Astrocyte (in vitro differentiated cells and primary cell): Measurements from ENCODE around the gene ITPKB. TPM values are rescaled to one million over a fixed set of nuclear protein-coding genes. Genes with fewer than 3 reads are reported as not detected.
A peak's percentile ranks its signal among the peaks of the same experiment; 100 is the strongest.

Experiments used
- DNase-seq: peaks from one replicate; pipeline ENCODE4 v3.0.0-alpha.2; 2010; ENCODE audit warnings: low read depth
- FAIRE-seq: peaks from 2 replicates; lab custom pipeline; 2011; peaks lifted over from hg19 to GRCh38; lab: Jason Lieb, UNC
- H2AFZ ChIP-seq: 2 replicates; pipeline ENCODE4 v1.6.0; 2012; ENCODE audit warnings: low read depth, low read length, inconsistent platforms
- H3K27ac ChIP-seq: 2 replicates; pipeline ENCODE4 v1.5.1; 2011; ENCODE audit warnings: low read depth, low read length, inconsistent platforms
- H3K27me3 ChIP-seq: 2 replicates; pipeline ENCODE4 v1.6.0; 2011; ENCODE audit warnings: low read length, inconsistent platforms; ENCODE audit not compliant: insufficient read depth
- H3K36me3 ChIP-seq: 2 replicates; pipeline ENCODE4 v1.5.1; 2011; ENCODE audit warnings: low read length, inconsistent platforms; ENCODE audit not compliant: insufficient read depth
- H3K4me1 ChIP-seq: 2 replicates; pipeline ENCODE4 v1.5.1; 2011; ENCODE audit warnings: low read length, inconsistent platforms; ENCODE audit not compliant: insufficient read depth
- H3K4me2 ChIP-seq: 2 replicates; pipeline ENCODE4 v1.6.0; 2012; ENCODE audit warnings: low read length, inconsistent platforms
- H3K4me3 ChIP-seq: 2 replicates; pipeline ENCODE4 v1.5.1; 2011; ENCODE audit warnings: low read depth, mild to moderate bottlenecking, low read length, inconsistent platforms; ENCODE audit not compliant: insufficient read depth
- H3K79me2 ChIP-seq: 2 replicates; pipeline ENCODE4 v1.6.0; 2012; ENCODE audit warnings: mild to moderate bottlenecking, low read length, inconsistent platforms; ENCODE audit not compliant: insufficient read depth
- H3K9ac ChIP-seq: 2 replicates; pipeline ENCODE4 v1.6.0; 2012; ENCODE audit warnings: mild to moderate bottlenecking, low read length, inconsistent platforms
- H3K9me3 ChIP-seq: 2 replicates; pipeline ENCODE4 v1.5.1; 2012; ENCODE audit warnings: low read depth, mild to moderate bottlenecking, low read length, inconsistent platforms; ENCODE audit not compliant: insufficient read depth
- H4K20me1 ChIP-seq: 2 replicates; pipeline ENCODE4 v1.6.0; 2012; ENCODE audit warnings: low read length, inconsistent platforms; ENCODE audit not compliant: insufficient read depth
- H3K27ac Mint-ChIP-seq: one replicate; pipeline ENCODE4 v1.8.0; 2021; ENCODE audit warnings: mild to moderate bottlenecking, mixed read lengths; ENCODE audit not compliant: unreplicated experiment
- H3K27me3 Mint-ChIP-seq: one replicate; pipeline ENCODE4 v1.8.0; 2021; ENCODE audit warnings: low read depth, mixed read lengths; ENCODE audit not compliant: unreplicated experiment
- H3K36me3 Mint-ChIP-seq: one replicate; pipeline ENCODE4 v1.8.0; 2021; ENCODE audit warnings: low read depth, mixed read lengths; ENCODE audit not compliant: unreplicated experiment
- H3K4me1 Mint-ChIP-seq: one replicate; pipeline ENCODE4 v1.8.0; 2021; ENCODE audit warnings: low read depth, mixed read lengths; ENCODE audit not compliant: unreplicated experiment
- H3K4me3 Mint-ChIP-seq: one replicate; pipeline ENCODE4 v1.8.0; 2021; ENCODE audit warnings: mild to moderate bottlenecking, moderate library complexity, mixed read lengths; ENCODE audit not compliant: unreplicated experiment
- H3K9me3 Mint-ChIP-seq: one replicate; pipeline ENCODE4 v1.8.0; 2021; ENCODE audit warnings: mild to moderate bottlenecking, mixed read lengths; ENCODE audit not compliant: unreplicated experiment
- CTCF ChIP-seq: IDR thresholded peaks from 2 replicates; pipeline ENCODE4 v1.5.1; 2011; ENCODE audit warnings: low read depth, mild to moderate bottlenecking, inconsistent platforms, low read length, moderate library complexity; ENCODE audit not compliant: insufficient read depth
- EZH2 ChIP-seq: IDR thresholded peaks from 2 replicates; pipeline ENCODE4 v1.6.1; 2012; ENCODE audit warnings: mild to moderate bottlenecking, low read length, inconsistent platforms; ENCODE audit not compliant: insufficient read depth
- total RNA-seq: library from RNA; stranded (reverse); gene quantifications from 2 replicates; pipeline ENCODE4 v1.2.1, GENCODE V29; 2021

The ITPKB gene
- total RNA-seq, 1 donor from 2014 or later = 10.5 TPM

GRCh38 chr1:226708342-226708780 is 30.7 kb downstream of the ITPKB start:
- no peak overlapping the region for H3K4me3 Mint-ChIP-seq

GRCh38 chr1:226706684-226707083 is 32.4 kb downstream of the ITPKB start:
- no peaks in the 10 kb centered on the region for H3K9me3 Mint-ChIP-seq
- Histone ChIP-seq H2AFZ (no peak overlapping the region), H3K27me3 (no peaks in the 10 kb centered on the region), H3K9ac (no peak overlapping the region), H3K36me3 (no peaks in the 10 kb centered on the region), H3K4me3 (no peak overlapping the region), H3K79me2 (no peaks in the 10 kb centered on the region), H3K9me3 (no peaks in the 10 kb centered on the region), H3K27ac (no peak overlapping the region), H3K4me1 (peaks cover 23% of the 10 kb centered on the region), H3K4me2 (no peak overlapping the region), H4K20me1 (peaks cover 5% of the 10 kb centered on the region)
- H3K27ac Mint-ChIP-seq = no peak overlapping the region
- FAIRE-seq (no peak), DNase-seq (no peak)
- H3K4me3 Mint-ChIP-seq = no peak overlapping the region
- H3K4me1 Mint-ChIP-seq = peaks cover 27% of the 10 kb centered on the region
- H3K27me3 Mint-ChIP-seq = no peaks in the 10 kb centered on the region
- TF ChIP-seq CTCF (no peak), EZH2 (no peak)
- peaks cover 4% of the 10 kb centered on the region for H3K36me3 Mint-ChIP-seq

More at GRCh38 chr1:226708342-226708780, 30.7 kb downstream of the ITPKB start:
- Histone ChIP-seq H3K27me3 (no peaks in the 10 kb centered on the region), H3K9me3 (no peaks in the 10 kb centered on the region), H3K4me3 (no peak overlapping the region), H3K4me1 (peaks cover 12% of the 10 kb centered on the region), H3K36me3 (no peaks in the 10 kb centered on the region), H3K79me2 (no peaks in the 10 kb centered on the region), H3K9ac (peak overlapping the region; percentile 11), H2AFZ (no peak overlapping the region), H3K4me2 (no peak overlapping the region), H3K27ac (no peak overlapping the region), H4K20me1 (peaks cover 5% of the 10 kb centered on the region)
- no peaks in the 10 kb centered on the region for H3K27me3 Mint-ChIP-seq
- peaks cover 3% of the 10 kb centered on the region for H3K36me3 Mint-ChIP-seq
- peaks cover 26% of the 10 kb centered on the region for H3K4me1 Mint-ChIP-seq
- peak; percentile 65 for DNase-seq
- no peaks in the 10 kb centered on the region for H3K9me3 Mint-ChIP-seq
- no peak for FAIRE-seq
- TF ChIP-seq EZH2 (no peak), CTCF (no peak)
- peak overlapping the region; percentile 43 for H3K27ac Mint-ChIP-seq

- no peaks in the 10 kb centered on the region for H3K9me3 ChIP-seq
- H3K4me3 ChIP-seq = no peak overlapping the region
- TF ChIP-seq EZH2 (no peak), CTCF (no peak)
- no peak overlapping the region for H3K4me2 ChIP-seq
- H3K4me1 ChIP-seq = peaks cover 23% of the 10 kb centered on the region
- peaks cover 27% of the 10 kb centered on the region for H3K4me1 Mint-ChIP-seq
- H3K4me3 Mint-ChIP-seq = peak overlapping the region; percentile 79
- H3K27me3 ChIP-seq = no peaks in the 10 kb centered on the region
- DNase-seq (no peak), FAIRE-seq (no peak)
- H3K27ac ChIP-seq = no peak overlapping the region
- no peak overlapping the region for H2AFZ ChIP-seq
- peaks cover 9% of the 10 kb centered on the region for H3K36me3 Mint-ChIP-seq
- no peak overlapping the region for H3K9ac ChIP-seq
- no peaks in the 10 kb centered on the region for H3K79me2 ChIP-seq
- no peaks in the 10 kb centered on the region for H3K27me3 Mint-ChIP-seq
- peak overlapping the region; percentile 83 for H3K27ac Mint-ChIP-seq
- H4K20me1 ChIP-seq = no peaks in the 10 kb centered on the region
- no peaks in the 10 kb centered on the region for H3K9me3 Mint-ChIP-seq
- H3K36me3 ChIP-seq = no peaks in the 10 kb centered on the region
These were observed 34.7 kb downstream of the ITPKB start for GRCh38 chr1:226704169-226704937.
